NT2/D1 (cell line): ENCODE measurements around the gene CCDC85C.

Experiments
- SUZ12 ChIP-seq: IDR thresholded peaks from 2 replicates; pipeline ENCODE4 v1.6.1; 2011; ENCODE audit not compliant: insufficient read length, insufficient read depth; ENCODE audit errors: extremely low read depth
- YY1 ChIP-seq: IDR thresholded peaks from 2 replicates; pipeline ENCODE4 v1.6.1; 2011; ENCODE audit not compliant: insufficient read length, insufficient read depth

DNA sequence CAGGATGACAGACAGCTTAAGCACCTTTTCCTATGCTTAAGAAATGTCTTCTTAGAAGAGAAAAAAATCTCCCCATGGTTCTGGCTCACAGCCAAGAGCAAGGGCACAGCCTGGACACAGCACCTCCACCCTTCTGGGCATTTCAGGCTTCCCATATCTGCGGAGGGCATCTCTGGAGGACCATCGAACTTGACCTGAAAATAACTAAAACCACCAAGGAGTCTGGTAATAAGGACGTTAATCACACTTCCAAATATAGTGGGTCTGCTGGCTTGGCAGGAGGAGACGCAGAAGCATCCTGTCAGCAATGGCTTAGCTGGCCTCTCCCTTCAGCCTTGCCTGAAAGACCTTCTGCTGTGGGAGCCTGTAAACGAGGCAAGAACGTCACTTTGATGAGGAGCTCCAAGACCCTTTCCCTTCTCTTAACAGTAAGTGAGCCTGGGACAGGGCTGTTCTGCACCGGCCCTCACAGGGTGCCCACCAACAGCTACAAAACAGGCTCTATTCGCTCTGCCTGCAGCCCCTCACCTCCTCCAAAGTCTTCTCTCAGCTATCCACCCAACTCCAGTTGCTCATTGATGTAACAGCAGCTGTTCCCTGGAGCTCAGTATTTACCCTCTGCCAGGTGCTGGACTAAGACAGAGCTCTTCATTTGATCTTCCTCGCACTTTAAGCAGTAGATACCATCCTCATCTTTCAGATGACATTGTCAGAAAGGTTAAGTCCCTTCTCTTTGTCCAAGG lies 136.5 kb downstream of the CCDC85C start:
- TF ChIP-seq YY1: no peak
- no peak for TF ChIP-seq SUZ12
